T47D (cell line): ENCODE measurements around the gene PCDHB7.
"Not testable (repeated sequence)": the region's sequence is repeated elsewhere in the genome, so short reads cannot be mapped to it uniquely, and the experiment has no call there.

ENCODE experiments used
- DNase-seq, 2 experiments: peaks; one replicate each; pipeline versions ENCODE4 v3.0.0 to v3.0.0-alpha.2; 2011 to 2012; ENCODE audit warnings: low read depth in 1 of 2, low spot score in 1 of 2
- JUND ChIP-seq: IDR thresholded peaks from 2 replicates; pipeline ENCODE4 v1.6.1; 2012; ENCODE audit warnings: low read depth
- in situ Hi-C: cut with HindIII; loops from 2 replicates; pipeline ENCODE4 v1.10.0; 2016; ENCODE audit warnings: low sequenced_read_pairs, low pct_unique_long_range_greater_than_20kb

Gene PCDHB7

GRCh38 chr5:141223112-141223783 is 50.8 kb downstream of the PCDHB7 start, which contains the start of gene PCDHB14:
TSS of gene PCDHB14 (plus strand) at chr5:141223343. CDS start at chr5:141223506, 163 bp downstream.
- in situ Hi-C loops, result no loop called here
- peak in 1 of 2 experiments; percentile 24 for DNase-seq
- TF ChIP-seq JUND, result no peak

GRCh38 chr5:141224844-141225243 is 52.4 kb downstream of the PCDHB7 start:
- DNase-seq, in situ Hi-C loops: not testable (repeated sequence)

GRCh38 chr5:141225421-141225820 is 53.0 kb downstream of the PCDHB7 start:
- DNase-seq, in situ Hi-C loops: not testable (repeated sequence)
